Muscle of leg (tissue), 11 donors: ENCODE data around the gene HOTAIR. TPM values are rescaled to one million over a fixed set of nuclear protein-coding genes. Genes with fewer than 3 reads are reported as not detected.

Experiments used
- DNase-seq: peaks from one replicate; pipeline ENCODE4 v3.0.0; 2013
- H3K27ac ChIP-seq: one replicate; pipeline ENCODE4 v1.5.1; 2013; ENCODE audit warnings: mild to moderate bottlenecking, low read length, control low read depth
- H3K27me3 ChIP-seq: one replicate; pipeline ENCODE4 v1.6.1; 2013; ENCODE audit warnings: low read length; ENCODE audit not compliant: control insufficient read depth, insufficient read depth
- H3K36me3 ChIP-seq: one replicate; pipeline ENCODE4 v1.6.1; 2013; ENCODE audit warnings: low read length; ENCODE audit not compliant: control insufficient read depth, insufficient read depth
- H3K4me1 ChIP-seq: one replicate; pipeline ENCODE4 v1.6.1; 2013; ENCODE audit warnings: low read length; ENCODE audit not compliant: control insufficient read depth, insufficient read depth
- H3K4me3 ChIP-seq: one replicate; pipeline ENCODE4 v1.5.1; 2013; ENCODE audit warnings: low read length, control low read depth
- H3K9me3 ChIP-seq: replicated peaks from 2 replicates; pipeline ENCODE4 v1.6.1; 2013; ENCODE audit warnings: low read depth, low read length; ENCODE audit not compliant: control insufficient read depth
- WGBS: methylation state at CpG from one replicate; pipeline ENCODE4 v1.1.5; 2013; ENCODE audit warnings: missing lambda C conversion rate; ENCODE audit not compliant: insufficient coverage; 5-methylcytosine and 5-hydroxymethylcytosine counted together
- polyA plus RNA-seq, 8 donors: library from polyadenylated mRNA; unstranded; fragments of 120-200 nt; gene quantifications; one replicate each; pipeline versions ENCODE4 v1.2.1 to v1.2.3, GENCODE V29; 2013; ENCODE audit warnings: inconsistent platforms in 1 of 8, low replicate concordance in 1 of 8; ENCODE audit not compliant: insufficient read length in 8 of 8, insufficient read depth in 1 of 8
- total RNA-seq: library from RNA; stranded (reverse); fragments of 120-200 nt; gene quantifications from one replicate; pipeline ENCODE4 v1.2.4, GENCODE V29; 2013

The HOTAIR gene
- total and polyA plus RNA-seq, 9 donors, result 1.8 to 13.2 (median 3.2) TPM

- Histone ChIP-seq H3K4me1 (peaks cover 20% of the 10 kb centered on the region), H3K27me3 (peaks cover 93% of the 10 kb centered on the region), H3K4me3 (no peak overlapping the region), H3K9me3 (no peaks in the 10 kb centered on the region), H3K27ac (no peak overlapping the region), H3K36me3 (no peaks in the 10 kb centered on the region)
- no CpG with 5 or more reads among the region's 4 CpGs for WGBS
- DNase-seq, result no peak
Observed at GRCh38 chr12:53931844-53932581, 42.7 kb downstream of the HOTAIR start.

GRCh38 chr12:53930591-53931255 is 44.0 kb downstream of the HOTAIR start:
- Histone ChIP-seq H3K9me3 (no peaks in the 10 kb centered on the region), H3K27me3 (peaks cover 93% of the 10 kb centered on the region), H3K4me3 (no peak overlapping the region), H3K4me1 (peaks cover 23% of the 10 kb centered on the region), H3K27ac (no peak overlapping the region), H3K36me3 (no peaks in the 10 kb centered on the region)
- DNase-seq, result no peak
- 4% methylated on average over 15 of the region's 30 CpGs for WGBS

- WGBS, result 0% methylated on average over 1 of the region's 4 CpGs
- Histone ChIP-seq H3K4me3 (no peak overlapping the region), H3K27ac (no peak overlapping the region), H3K9me3 (no peaks in the 10 kb centered on the region), H3K4me1 (peaks cover 24% of the 10 kb centered on the region), H3K27me3 (peaks cover 91% of the 10 kb centered on the region), H3K36me3 (no peaks in the 10 kb centered on the region)
- DNase-seq, result no peak
Observed at GRCh38 chr12:53929527-53929926, 45.2 kb downstream of the HOTAIR start.

- Histone ChIP-seq H3K4me3 (no peak overlapping the region), H3K36me3 (no peaks in the 10 kb centered on the region), H3K4me1 (peaks cover 30% of the 10 kb centered on the region), H3K9me3 (no peaks in the 10 kb centered on the region), H3K27ac (no peak overlapping the region), H3K27me3 (peaks cover 87% of the 10 kb centered on the region)
- WGBS, result under 1% methylated on average over 11 of the region's 31 CpGs
- DNase-seq, result no peak
Observed at GRCh38 chr12:53928054-53928835, 46.5 kb downstream of the HOTAIR start.

GRCh38 chr12:53927220-53928029 is 47.3 kb downstream of the HOTAIR start:
- no peak for DNase-seq
- Histone ChIP-seq H3K9me3 (no peaks in the 10 kb centered on the region), H3K27me3 (peaks cover 81% of the 10 kb centered on the region), H3K36me3 (no peaks in the 10 kb centered on the region), H3K4me1 (peaks cover 30% of the 10 kb centered on the region), H3K27ac (no peak overlapping the region), H3K4me3 (no peak overlapping the region)
- 4% methylated on average over 29 of the region's 45 CpGs for WGBS

GRCh38 chr12:53924521-53925405 is 50.0 kb downstream of the HOTAIR start:
- Histone ChIP-seq H3K27ac (no peak overlapping the region), H3K9me3 (no peaks in the 10 kb centered on the region), H3K4me1 (peaks cover 29% of the 10 kb centered on the region), H3K4me3 (no peak overlapping the region), H3K27me3 (peaks cover 78% of the 10 kb centered on the region), H3K36me3 (no peaks in the 10 kb centered on the region)
- peak; percentile 74 for DNase-seq
- 63% methylated on average over 1 of the region's 2 CpGs for WGBS

- no peaks in the 10 kb centered on the region for H3K9me3 ChIP-seq
- H3K4me1 ChIP-seq, result no peaks in the 10 kb centered on the region
- no CpG with 5 or more reads among the region's 5 CpGs for WGBS
- no peaks in the 10 kb centered on the region for H3K36me3 ChIP-seq
- peaks cover 61% of the 10 kb centered on the region for H3K27me3 ChIP-seq
- no peak overlapping the region for H3K27ac ChIP-seq
- no peak for DNase-seq
- no peak overlapping the region for H3K4me3 ChIP-seq
Observed at GRCh38 chr12:53916788-53917655, 57.7 kb downstream of the HOTAIR start.
